Measurements from ENCODE around the gene DUOX1.

DUOX1 gene

DNA sequence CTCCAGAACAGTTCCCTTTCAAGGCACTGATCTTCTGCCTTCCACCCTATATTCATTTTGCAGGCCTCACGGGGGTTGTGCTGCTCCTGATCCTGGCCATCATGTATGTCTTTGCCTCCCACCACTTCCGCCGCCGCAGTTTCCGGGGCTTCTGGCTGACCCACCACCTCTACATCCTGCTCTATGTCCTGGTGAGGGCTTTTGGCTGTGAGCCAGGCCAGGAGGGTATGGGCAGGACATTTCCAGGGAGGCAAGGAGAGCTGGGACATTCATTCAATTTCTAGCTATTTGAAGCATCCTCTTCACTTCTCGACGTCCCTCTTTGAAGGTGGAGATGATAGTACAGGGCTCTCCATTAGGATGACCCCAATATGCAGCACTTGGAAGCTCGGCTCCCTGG lies 25.9 kb downstream of the DUOX1 start:
- no peak overlapping the region for H3K9ac ChIP-seq (ENCODE audit: low read depth, low read length, poor library complexity, severe bottlenecking)
- H2AFZ ChIP-seq (ENCODE audit: low read length) = no peak overlapping the region
- no peaks in the 10 kb centered on the region for H3K9me2 ChIP-seq (replicated peaks; ENCODE audit: low read depth, low read length)
- no peak overlapping the region for H3K4me3 ChIP-seq (ENCODE audit: low read length, poor library complexity, severe bottlenecking)
- no peak for TF ChIP-seq EZH2phosphoT487 (IDR thresholded peaks at IDR 0.05; ENCODE audit: borderline replicate concordance)
- TF ChIP-seq, protein P1, sequence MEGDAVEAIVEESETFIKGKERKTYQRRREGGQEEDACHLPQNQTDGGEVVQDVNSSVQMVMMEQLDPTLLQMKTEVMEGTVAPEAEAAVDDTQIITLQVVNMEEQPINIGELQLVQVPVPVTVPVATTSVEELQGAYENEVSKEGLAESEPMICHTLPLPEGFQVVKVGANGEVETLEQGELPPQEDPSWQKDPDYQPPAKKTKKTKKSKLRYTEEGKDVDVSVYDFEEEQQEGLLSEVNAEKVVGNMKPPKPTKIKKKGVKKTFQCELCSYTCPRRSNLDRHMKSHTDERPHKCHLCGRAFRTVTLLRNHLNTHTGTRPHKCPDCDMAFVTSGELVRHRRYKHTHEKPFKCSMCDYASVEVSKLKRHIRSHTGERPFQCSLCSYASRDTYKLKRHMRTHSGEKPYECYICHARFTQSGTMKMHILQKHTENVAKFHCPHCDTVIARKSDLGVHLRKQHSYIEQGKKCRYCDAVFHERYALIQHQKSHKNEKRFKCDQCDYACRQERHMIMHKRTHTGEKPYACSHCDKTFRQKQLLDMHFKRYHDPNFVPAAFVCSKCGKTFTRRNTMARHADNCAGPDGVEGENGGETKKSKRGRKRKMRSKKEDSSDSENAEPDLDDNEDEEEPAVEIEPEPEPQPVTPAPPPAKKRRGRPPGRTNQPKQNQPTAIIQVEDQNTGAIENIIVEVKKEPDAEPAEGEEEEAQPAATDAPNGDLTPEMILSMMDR (conservative IDR thresholded peaks at IDR 0.05; ENCODE audit: low read length) = no peak
- no peaks in the 10 kb centered on the region for H4K20me1 ChIP-seq (ENCODE audit: insufficient read depth, low read length, poor library complexity, severe bottlenecking)
- H3K27me3 ChIP-seq (ENCODE audit: insufficient read depth, low read length, poor library complexity, severe bottlenecking) = no peaks in the 10 kb centered on the region
- no peaks in the 10 kb centered on the region for H3F3A ChIP-seq (ENCODE audit: low read depth)
- no peaks in the 10 kb centered on the region for H3K9me3 ChIP-seq (ENCODE audit: insufficient read depth, low read depth, low read length)
- H3K4me1 ChIP-seq (ENCODE audit: insufficient read depth, low read length, poor library complexity, severe bottlenecking) = no peaks in the 10 kb centered on the region
- no peak overlapping the region for H3K4me2 ChIP-seq (ENCODE audit: low read depth, low read length, poor library complexity, severe bottlenecking)
- no peaks in the 10 kb centered on the region for H3K79me2 ChIP-seq (ENCODE audit: insufficient read depth, low read length)
- no peaks in the 10 kb centered on the region for H3K36me3 ChIP-seq (ENCODE audit: insufficient read depth, low read length)

DNA sequence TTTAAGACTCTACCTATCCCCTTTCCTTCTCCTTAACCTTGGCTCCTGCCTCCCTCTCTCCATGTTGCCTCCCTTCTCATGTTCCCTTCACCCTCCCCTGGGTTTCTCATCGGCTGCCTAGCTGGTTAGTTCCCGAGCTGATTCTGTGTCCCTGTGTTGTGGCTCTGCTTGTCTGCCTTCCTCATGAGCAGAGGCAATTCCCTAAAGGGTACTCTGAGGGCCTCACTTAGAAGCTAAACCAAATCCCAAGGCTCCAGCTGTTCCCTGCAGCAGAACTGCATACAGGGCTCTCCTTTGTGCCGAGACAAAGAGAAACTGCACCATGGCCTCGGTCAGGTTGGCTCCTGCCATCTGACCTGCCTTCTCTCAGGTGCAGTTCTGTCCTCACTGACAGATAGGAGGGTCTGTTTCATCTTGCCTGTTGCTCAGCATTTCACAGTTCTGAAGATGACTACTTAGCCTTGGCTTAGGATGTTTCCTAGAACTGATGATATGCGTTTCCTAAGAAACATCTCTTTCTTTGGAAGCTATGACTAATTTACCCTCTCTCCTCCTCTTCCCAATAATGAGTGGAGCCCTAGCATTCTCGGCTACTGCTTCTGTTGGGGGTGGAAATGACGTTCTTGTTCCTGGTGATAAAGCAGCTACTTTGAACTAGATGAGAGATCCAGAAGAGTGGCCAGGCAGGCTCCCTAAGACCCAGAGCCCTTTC lies 27.1 kb downstream of the DUOX1 start:
- Histone ChIP-seq H3K4me3 (ENCODE audit: low read length, poor library complexity, severe bottlenecking) (no peak overlapping the region), H3K36me3 (ENCODE audit: insufficient read depth, low read length) (no peaks in the 10 kb centered on the region), H3K4me1 (ENCODE audit: insufficient read depth, low read length, poor library complexity, severe bottlenecking) (no peaks in the 10 kb centered on the region), H3F3A (ENCODE audit: low read depth) (no peaks in the 10 kb centered on the region), H2AFZ (ENCODE audit: low read length) (no peak overlapping the region), H3K79me2 (ENCODE audit: insufficient read depth, low read length) (no peaks in the 10 kb centered on the region), H3K27me3 (ENCODE audit: insufficient read depth, low read length, poor library complexity, severe bottlenecking) (no peaks in the 10 kb centered on the region), H3K9me3 (ENCODE audit: insufficient read depth, low read depth, low read length) (no peaks in the 10 kb centered on the region), H3K9ac (ENCODE audit: low read depth, low read length, poor library complexity, severe bottlenecking) (no peak overlapping the region), H3K4me2 (ENCODE audit: low read depth, low read length, poor library complexity, severe bottlenecking) (no peak overlapping the region), H4K20me1 (ENCODE audit: insufficient read depth, low read length, poor library complexity, severe bottlenecking) (no peaks in the 10 kb centered on the region), H3K9me2 (replicated peaks; ENCODE audit: low read depth, low read length) (no peaks in the 10 kb centered on the region)
- TF ChIP-seq EZH2phosphoT487 (IDR thresholded peaks at IDR 0.05; ENCODE audit: borderline replicate concordance) = no peak
- TF ChIP-seq, protein P1 (conservative IDR thresholded peaks at IDR 0.05; ENCODE audit: low read length) = no peak

DNA sequence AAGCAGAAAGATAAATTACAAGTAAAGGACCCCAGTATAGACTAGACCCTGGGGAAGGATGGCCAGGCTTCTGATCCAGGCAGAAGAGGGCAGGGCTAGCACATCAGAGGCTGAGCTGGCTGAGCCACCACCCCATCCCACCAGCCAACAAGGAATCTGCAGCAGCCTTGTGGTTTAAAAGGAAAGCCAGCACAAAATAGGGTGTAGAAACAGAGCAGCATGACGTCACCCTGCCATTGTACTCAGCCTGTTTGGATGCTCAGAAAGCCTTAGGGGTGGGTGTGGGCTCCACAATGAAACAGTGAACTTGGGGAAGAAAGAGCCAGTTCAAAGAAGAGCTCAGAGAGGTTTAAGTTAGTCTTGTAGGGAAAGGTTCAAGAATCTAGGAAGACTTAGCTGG lies 28.2 kb downstream of the DUOX1 start:
- no peaks in the 10 kb centered on the region for H4K20me1 ChIP-seq (ENCODE audit: insufficient read depth, low read length, poor library complexity, severe bottlenecking)
- no peaks in the 10 kb centered on the region for H3F3A ChIP-seq (ENCODE audit: low read depth)
- H3K79me2 ChIP-seq (ENCODE audit: insufficient read depth, low read length) = no peaks in the 10 kb centered on the region
- no peak overlapping the region for H2AFZ ChIP-seq (ENCODE audit: low read length)
- H3K9me2 ChIP-seq (replicated peaks; ENCODE audit: low read depth, low read length) = no peaks in the 10 kb centered on the region
- no peaks in the 10 kb centered on the region for H3K4me1 ChIP-seq (ENCODE audit: insufficient read depth, low read length, poor library complexity, severe bottlenecking)
- H3K4me3 ChIP-seq (ENCODE audit: low read length, poor library complexity, severe bottlenecking) = no peak overlapping the region
- no peaks in the 10 kb centered on the region for H3K27me3 ChIP-seq (ENCODE audit: insufficient read depth, low read length, poor library complexity, severe bottlenecking)
- TF ChIP-seq, protein P1 (conservative IDR thresholded peaks at IDR 0.05; ENCODE audit: low read length) = no peak
- no peak for TF ChIP-seq EZH2phosphoT487 (IDR thresholded peaks at IDR 0.05; ENCODE audit: borderline replicate concordance)
- no peak overlapping the region for H3K9ac ChIP-seq (ENCODE audit: low read depth, low read length, poor library complexity, severe bottlenecking)
- no peaks in the 10 kb centered on the region for H3K36me3 ChIP-seq (ENCODE audit: insufficient read depth, low read length)
- no peak overlapping the region for H3K4me2 ChIP-seq (ENCODE audit: low read depth, low read length, poor library complexity, severe bottlenecking)
- no peaks in the 10 kb centered on the region for H3K9me3 ChIP-seq (ENCODE audit: insufficient read depth, low read depth, low read length)
